HepG2 (cell line): ENCODE results near the gene ARVCF. TPM values are rescaled to one million over a fixed set of nuclear protein-coding genes. Genes with fewer than 3 reads are reported as not detected.

Source experiments
- ARID2 ChIP-seq: sonication (generic); formaldehyde crosslinking; IDR thresholded peaks from 2 replicates; pipeline ENCODE4 v1.8.1; 2022; ENCODE audit warnings: mild to moderate bottlenecking, missing genetic modification reagents, borderline replicate concordance
- DNMT3B ChIP-seq: conservative IDR thresholded peaks from 2 replicates; pipeline ENCODE4 v1.6.1; 2016; ENCODE audit warnings: missing biosample characterization, control low read depth
- ELF4 ChIP-seq: sonication (generic); formaldehyde crosslinking; IDR thresholded peaks from 2 replicates; pipeline ENCODE4 v1.5.0; 2020; ENCODE audit warnings: missing genetic modification reagents, mild to moderate bottlenecking, moderate library complexity, borderline replicate concordance
- EP300 ChIP-seq, 3 experiments: sonication (generic) in 1 of 3; formaldehyde crosslinking in 1 of 3; IDR thresholded peaks; 2 replicates each; pipeline versions ENCODE4 v1.5.1 to v1.6.1; 2011 to 2020; ENCODE audit warnings: low read depth in 2 of 3, low read length in 2 of 3, borderline replicate concordance in 1 of 3, improper control_type of control experiment in 1 of 3, mild to moderate bottlenecking in 1 of 3, missing genetic modification reagents in 1 of 3, moderate library complexity in 1 of 3
- MXD1 ChIP-seq: sonication (generic); formaldehyde crosslinking; IDR thresholded peaks from 2 replicates; pipeline ENCODE4 v1.4.0; 2020; ENCODE audit warnings: mild to moderate bottlenecking, missing genetic modification reagents
- NR1H2 ChIP-seq: sonication (generic); formaldehyde crosslinking; IDR thresholded peaks from 2 replicates; pipeline ENCODE4 v1.8.1; 2022; ENCODE audit warnings: low read depth, missing genetic modification reagents, borderline replicate concordance
- PATZ1 ChIP-seq: sonication (generic); formaldehyde crosslinking; IDR thresholded peaks from 2 replicates; pipeline ENCODE4 v1.4.0; 2020; ENCODE audit warnings: missing genetic modification reagents
- SALL1 ChIP-seq: sonication (generic); formaldehyde crosslinking; IDR thresholded peaks from 2 replicates; pipeline ENCODE4 v1.8.0; 2022; ENCODE audit warnings: mild to moderate bottlenecking, missing genetic modification reagents
- SALL2 ChIP-seq: sonication (generic); formaldehyde crosslinking; IDR thresholded peaks from 2 replicates; pipeline ENCODE4 v1.8.1; 2023; ENCODE audit warnings: mild to moderate bottlenecking, missing genetic modification reagents, inconsistent platforms
- SNAI1 ChIP-seq: sonication (generic); formaldehyde crosslinking; IDR thresholded peaks from 2 replicates; pipeline ENCODE4 v1.5.0; 2020; ENCODE audit warnings: mild to moderate bottlenecking, missing genetic modification reagents, borderline replicate concordance
- TBX2 ChIP-seq: sonication (generic); formaldehyde crosslinking; IDR thresholded peaks from 2 replicates; pipeline ENCODE4 v1.5.0; 2020; ENCODE audit warnings: missing genetic modification reagents, mild to moderate bottlenecking, borderline replicate concordance
- ZNF296 ChIP-seq: sonication (generic); formaldehyde crosslinking; conservative IDR thresholded peaks from 2 replicates; pipeline ENCODE4 v1.5.0; 2020; ENCODE audit warnings: mild to moderate bottlenecking, missing genetic modification reagents
- ZNF547 ChIP-seq: sonication (generic); formaldehyde crosslinking; IDR thresholded peaks from 2 replicates; pipeline ENCODE4 v1.5.1; 2020; ENCODE audit warnings: mild to moderate bottlenecking, missing genetic modification reagents
- polyA plus RNA-seq, 8 experiments: library from polyadenylated mRNA; depleted of rRNA in 3 of 8; stranded (reverse) in 7 of 8; unstranded in 1 of 8; fragments of >200 nt; fragmentation: Illumina TruSeq in 4 of 8; extraction: Trizol in 4 of 8; gene quantifications; 2 replicates each; pipeline versions ENCODE4 v1.2.1 to v1.2.3, GENCODE V29; 2011 to 2016; ENCODE audit warnings: low read depth in 4 of 8, missing spikeins in 1 of 8, mixed read lengths in 1 of 8; ENCODE audit not compliant: insufficient read depth in 1 of 8
- total RNA-seq, 5 experiments: library from RNA; depleted of rRNA; stranded (reverse); fragments of >200 nt; fragmentation: Illumina TruSeq; extraction: Trizol; gene quantifications; 2 replicates each; pipeline ENCODE4 v1.2.3, GENCODE V29; 2016; ENCODE audit warnings: low read depth in 1 of 5
- TF ChIP-seq, protein P1 (sequence below): sonication (generic); formaldehyde crosslinking; IDR thresholded peaks from 2 replicates; pipeline ENCODE4 v1.4.0; 2020; ENCODE audit warnings: missing genetic modification reagents, mild to moderate bottlenecking, borderline replicate concordance
- TF ChIP-seq, protein P2 (sequence below): sonication (generic); formaldehyde crosslinking; IDR thresholded peaks from 2 replicates; pipeline ENCODE4; 2020; ENCODE audit warnings: missing genetic modification reagents, mild to moderate bottlenecking, borderline replicate concordance

ARVCF gene
- total and polyA plus RNA-seq, 2 of the 13 experiments (the other 11 are each of a cell fraction or from before 2014, with no cell fraction given) = 16.4 to 17.7 TPM

DNA sequence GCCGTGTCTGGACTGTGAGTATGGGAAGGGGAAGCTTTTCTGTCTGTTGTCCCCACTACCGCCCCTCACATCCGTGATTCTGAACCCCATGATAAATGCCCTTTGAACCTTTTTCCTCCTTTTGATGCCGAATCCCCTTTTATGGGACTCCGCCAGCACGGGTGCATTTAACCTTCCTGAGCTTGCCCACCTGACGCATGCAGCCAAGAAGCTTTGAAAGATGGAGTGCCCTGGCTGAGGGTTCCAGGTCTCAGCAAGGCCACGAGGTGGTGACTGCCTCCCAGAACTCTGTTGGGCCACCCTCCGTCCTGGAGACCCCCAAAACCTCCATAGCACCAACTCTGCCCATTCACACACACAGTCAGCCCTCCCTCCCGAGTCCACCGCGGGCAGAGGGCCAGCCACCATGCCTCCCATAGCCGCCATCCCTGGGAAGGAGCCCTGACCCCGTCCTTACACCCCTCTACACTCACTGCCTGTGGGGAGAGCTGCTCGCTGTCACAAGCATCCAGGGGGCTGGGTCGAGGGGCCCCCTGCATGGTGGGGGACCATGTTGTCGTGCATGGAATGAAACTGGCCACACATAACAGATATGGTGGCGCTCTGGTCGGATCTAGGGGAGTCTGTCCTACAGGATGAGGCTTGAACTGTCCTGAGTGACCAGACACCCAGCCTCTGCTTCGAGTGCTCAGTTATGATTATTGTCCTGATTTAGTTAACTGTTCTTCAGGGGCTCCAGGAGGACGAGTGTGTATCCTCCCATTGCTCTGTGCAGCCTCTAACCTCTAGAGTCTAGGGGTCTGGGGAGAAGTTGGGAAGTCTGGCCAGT is 75.9 kb downstream of the ARVCF start (continued):
- TF ChIP-seq, protein P1, sequence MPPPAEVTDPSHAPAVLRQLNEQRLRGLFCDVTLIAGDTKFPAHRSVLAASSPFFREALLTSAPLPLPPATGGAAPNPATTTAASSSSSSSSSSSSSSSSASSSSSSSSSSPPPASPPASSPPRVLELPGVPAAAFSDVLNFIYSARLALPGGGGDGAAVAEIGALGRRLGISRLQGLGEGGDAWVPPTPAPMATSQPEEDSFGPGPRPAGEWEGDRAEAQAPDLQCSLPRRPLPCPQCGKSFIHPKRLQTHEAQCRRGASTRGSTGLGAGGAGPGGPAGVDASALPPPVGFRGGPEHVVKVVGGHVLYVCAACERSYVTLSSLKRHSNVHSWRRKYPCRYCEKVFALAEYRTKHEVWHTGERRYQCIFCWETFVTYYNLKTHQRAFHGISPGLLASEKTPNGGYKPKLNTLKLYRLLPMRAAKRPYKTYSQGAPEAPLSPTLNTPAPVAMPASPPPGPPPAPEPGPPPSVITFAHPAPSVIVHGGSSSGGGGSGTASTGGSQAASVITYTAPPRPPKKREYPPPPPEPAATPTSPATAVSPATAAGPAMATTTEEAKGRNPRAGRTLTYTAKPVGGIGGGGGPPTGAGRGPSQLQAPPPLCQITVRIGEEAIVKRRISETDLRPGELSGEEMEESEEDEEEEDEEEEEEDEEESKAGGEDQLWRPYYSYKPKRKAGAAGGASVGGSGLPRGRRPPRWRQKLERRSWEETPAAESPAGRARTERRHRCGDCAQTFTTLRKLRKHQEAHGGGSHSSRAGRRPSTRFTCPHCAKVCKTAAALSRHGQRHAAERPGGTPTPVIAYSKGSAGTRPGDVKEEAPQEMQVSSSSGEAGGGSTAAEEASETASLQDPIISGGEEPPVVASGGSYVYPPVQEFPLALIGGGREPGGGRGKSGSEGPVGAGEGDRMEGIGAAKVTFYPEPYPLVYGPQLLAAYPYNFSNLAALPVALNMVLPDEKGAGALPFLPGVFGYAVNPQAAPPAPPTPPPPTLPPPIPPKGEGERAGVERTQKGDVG (CRISPR knock-in tag) = 0 out of 2 replicates have a peak, but pooled peaks have one; percentile 35
- TF ChIP-seq MXD1 (CRISPR knock-in tag) (0 out of 2 replicates have a peak, but pooled peaks have one; percentile 6), ZNF296 (CRISPR knock-in tag) (0 out of 2 replicates have a peak, but pooled peaks have one; percentile 56), TBX2 (CRISPR knock-in tag) (peak; percentile 2; the same call in 1 of the 2 replicates), ARID2 (no peak), PATZ1 (CRISPR knock-in tag) (peak; percentile 20), NR1H2 (CRISPR knock-in tag) (0 out of 2 replicates have a peak, but pooled peaks have one; percentile 61), ZNF547 (CRISPR knock-in tag) (no peak; the same call in 1 of the 2 replicates), ELF4 (CRISPR knock-in tag) (no peak), SALL1 (CRISPR knock-in tag) (peak; percentile 10; the same call in 1 of the 2 replicates), EP300 (IDR thresholded peaks at IDR 0.05; ENCODE audit: low read depth in 2 of 2, low read length in 2 of 2) (no peak), EP300 (CRISPR knock-in tag; IDR thresholded peaks at IDR 0.05; ENCODE audit: borderline replicate concordance) (no peak), SALL2 (CRISPR knock-in tag) (0 out of 2 replicates have a peak, but pooled peaks have one; percentile 17), DNMT3B (CRISPR knock-in tag) (0 out of 2 replicates have a peak, but pooled peaks have one; percentile 8), SNAI1 (CRISPR knock-in tag) (0 out of 2 replicates have a peak, but pooled peaks have one; percentile 43)
- TF ChIP-seq, protein P2, sequence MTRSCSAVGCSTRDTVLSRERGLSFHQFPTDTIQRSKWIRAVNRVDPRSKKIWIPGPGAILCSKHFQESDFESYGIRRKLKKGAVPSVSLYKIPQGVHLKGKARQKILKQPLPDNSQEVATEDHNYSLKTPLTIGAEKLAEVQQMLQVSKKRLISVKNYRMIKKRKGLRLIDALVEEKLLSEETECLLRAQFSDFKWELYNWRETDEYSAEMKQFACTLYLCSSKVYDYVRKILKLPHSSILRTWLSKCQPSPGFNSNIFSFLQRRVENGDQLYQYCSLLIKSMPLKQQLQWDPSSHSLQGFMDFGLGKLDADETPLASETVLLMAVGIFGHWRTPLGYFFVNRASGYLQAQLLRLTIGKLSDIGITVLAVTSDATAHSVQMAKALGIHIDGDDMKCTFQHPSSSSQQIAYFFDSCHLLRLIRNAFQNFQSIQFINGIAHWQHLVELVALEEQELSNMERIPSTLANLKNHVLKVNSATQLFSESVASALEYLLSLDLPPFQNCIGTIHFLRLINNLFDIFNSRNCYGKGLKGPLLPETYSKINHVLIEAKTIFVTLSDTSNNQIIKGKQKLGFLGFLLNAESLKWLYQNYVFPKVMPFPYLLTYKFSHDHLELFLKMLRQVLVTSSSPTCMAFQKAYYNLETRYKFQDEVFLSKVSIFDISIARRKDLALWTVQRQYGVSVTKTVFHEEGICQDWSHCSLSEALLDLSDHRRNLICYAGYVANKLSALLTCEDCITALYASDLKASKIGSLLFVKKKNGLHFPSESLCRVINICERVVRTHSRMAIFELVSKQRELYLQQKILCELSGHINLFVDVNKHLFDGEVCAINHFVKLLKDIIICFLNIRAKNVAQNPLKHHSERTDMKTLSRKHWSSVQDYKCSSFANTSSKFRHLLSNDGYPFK (CRISPR knock-in tag) = 0 out of 2 replicates have a peak, but pooled peaks have one; percentile 26
